Measurements from ENCODE around the gene SLIT3. TPM values are rescaled to one million over a fixed set of nuclear protein-coding genes. Genes with fewer than 3 reads are reported as not detected.

SLIT3 gene
- total RNA-seq, 6 experiments from 2014 or later, result 0.31 to 1.2 (median 0.65) TPM

DNA sequence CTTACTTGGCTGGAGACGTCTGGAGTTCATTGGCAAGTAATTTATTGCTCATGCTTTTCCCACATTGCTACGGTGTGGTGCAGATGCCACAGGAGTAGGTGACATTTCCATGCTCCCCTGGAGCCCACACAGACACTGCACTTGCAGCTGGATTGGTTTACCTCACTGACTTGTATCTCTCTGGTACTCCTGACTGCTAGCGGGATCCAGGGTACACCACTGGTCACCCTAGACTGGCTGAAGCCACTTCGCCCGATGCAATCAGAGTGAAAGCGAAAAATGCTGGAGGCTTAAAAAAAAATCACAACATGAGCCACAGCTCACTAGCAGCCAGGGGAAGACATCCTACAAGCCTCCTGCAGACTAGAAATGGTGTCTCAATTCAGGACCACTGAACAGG, 32.6 kb upstream of the SLIT3 start:
- WGBS (ENCODE audit: insufficient coverage, low coverage, low lambda C conversion rate, missing lambda C conversion rate), result 59% methylated on average over 6 of the region's 6 CpGs
- DNase-seq, result no peak
- TF ChIP-seq, protein P1, sequence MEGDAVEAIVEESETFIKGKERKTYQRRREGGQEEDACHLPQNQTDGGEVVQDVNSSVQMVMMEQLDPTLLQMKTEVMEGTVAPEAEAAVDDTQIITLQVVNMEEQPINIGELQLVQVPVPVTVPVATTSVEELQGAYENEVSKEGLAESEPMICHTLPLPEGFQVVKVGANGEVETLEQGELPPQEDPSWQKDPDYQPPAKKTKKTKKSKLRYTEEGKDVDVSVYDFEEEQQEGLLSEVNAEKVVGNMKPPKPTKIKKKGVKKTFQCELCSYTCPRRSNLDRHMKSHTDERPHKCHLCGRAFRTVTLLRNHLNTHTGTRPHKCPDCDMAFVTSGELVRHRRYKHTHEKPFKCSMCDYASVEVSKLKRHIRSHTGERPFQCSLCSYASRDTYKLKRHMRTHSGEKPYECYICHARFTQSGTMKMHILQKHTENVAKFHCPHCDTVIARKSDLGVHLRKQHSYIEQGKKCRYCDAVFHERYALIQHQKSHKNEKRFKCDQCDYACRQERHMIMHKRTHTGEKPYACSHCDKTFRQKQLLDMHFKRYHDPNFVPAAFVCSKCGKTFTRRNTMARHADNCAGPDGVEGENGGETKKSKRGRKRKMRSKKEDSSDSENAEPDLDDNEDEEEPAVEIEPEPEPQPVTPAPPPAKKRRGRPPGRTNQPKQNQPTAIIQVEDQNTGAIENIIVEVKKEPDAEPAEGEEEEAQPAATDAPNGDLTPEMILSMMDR (IDR thresholded peaks at IDR 0.05), result no peak
- no peak for TF ChIP-seq POLR2A (IDR thresholded peaks at IDR 0.05)

DNA sequence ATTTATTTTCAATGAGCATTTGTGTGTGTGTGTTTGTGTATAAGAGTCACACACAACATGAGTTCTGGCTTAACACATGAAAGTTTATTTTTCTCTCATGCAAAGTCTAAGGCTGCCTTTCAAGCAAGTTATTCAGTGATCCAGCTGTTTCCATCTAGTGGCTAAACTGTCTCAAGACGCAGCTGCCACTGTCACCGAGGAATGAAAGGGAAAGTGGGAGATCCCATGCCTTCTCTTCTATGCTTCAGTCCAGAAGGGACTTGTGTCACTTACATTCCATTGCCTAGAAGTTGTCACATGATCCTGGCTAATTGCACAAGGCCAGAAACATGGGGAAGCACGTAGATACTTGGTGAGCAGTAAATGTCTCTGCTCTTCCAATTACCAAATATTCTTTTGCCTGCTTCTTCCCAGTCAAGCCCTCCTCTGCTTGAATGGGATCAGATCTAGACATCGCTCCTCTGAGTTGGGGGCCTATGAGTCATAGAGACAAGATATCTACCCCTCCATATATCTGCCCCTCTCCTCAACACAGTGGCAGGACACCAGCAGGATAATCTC, 30.4 kb upstream of the SLIT3 start:
- Histone ChIP-seq H3K36me3 (no peaks in the 10 kb centered on the region), H3K27ac (no peak overlapping the region), H3K27me3 (no peaks in the 10 kb centered on the region), H3K4me1 (no peaks in the 10 kb centered on the region), H3K4me3 (no peak overlapping the region), H3K9me3 (no peaks in the 10 kb centered on the region)
- intact Hi-C loops (cut with DNase I), result no loop called here
- TF ChIP-seq, protein P1 (IDR thresholded peaks at IDR 0.05), result no peak
- no peak for TF ChIP-seq POLR2A (IDR thresholded peaks at IDR 0.05)
- ATAC-seq (no peak), DNase-seq (no peak)
- WGBS (ENCODE audit: insufficient coverage, low coverage, low lambda C conversion rate, missing lambda C conversion rate), result 38% methylated on average over 4 of the region's 4 CpGs

More for the DNA sequence above, 32.6 kb upstream of the SLIT3 start:
- Histone ChIP-seq H3K27ac (no peak overlapping the region), H3K9me3 (no peaks in the 10 kb centered on the region), H3K4me3 (no peak overlapping the region), H3K36me3 (no peaks in the 10 kb centered on the region), H3K4me1 (no peaks in the 10 kb centered on the region), H3K27me3 (no peaks in the 10 kb centered on the region)
- no peak for ATAC-seq
- intact Hi-C loops (cut with DNase I), result no loop called here

DNA sequence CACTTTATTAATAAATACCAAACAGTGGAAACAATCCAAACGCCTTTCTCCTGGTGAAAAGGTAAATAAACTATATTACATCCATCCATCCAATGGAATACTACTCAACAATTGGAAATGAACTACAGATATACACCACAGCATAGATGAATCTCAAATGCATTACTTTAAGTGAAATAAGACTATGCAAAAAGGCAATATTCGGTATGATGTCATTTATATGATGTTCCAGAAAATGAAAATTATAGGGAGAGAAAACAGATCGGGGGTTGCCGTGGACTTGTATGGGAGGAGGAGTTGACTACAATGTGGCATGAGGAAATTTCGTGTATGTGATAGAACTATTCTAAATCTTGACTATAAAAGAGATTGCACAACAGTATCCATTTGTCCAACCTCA, 27.5 kb upstream of the SLIT3 start:
- TF ChIP-seq, protein P1 (IDR thresholded peaks at IDR 0.05), result no peak
- no peak for TF ChIP-seq POLR2A (IDR thresholded peaks at IDR 0.05)
- Histone ChIP-seq H3K4me1 (no peaks in the 10 kb centered on the region), H3K9me3 (no peaks in the 10 kb centered on the region), H3K27ac (no peak overlapping the region), H3K27me3 (no peaks in the 10 kb centered on the region), H3K36me3 (no peaks in the 10 kb centered on the region), H3K4me3 (no peak overlapping the region)
- intact Hi-C loops (cut with DNase I), result no loop called here
- DNase-seq (no peak), ATAC-seq (no peak)
- 57% methylated on average over 5 of the region's 5 CpGs for WGBS (ENCODE audit: insufficient coverage, low coverage, low lambda C conversion rate, missing lambda C conversion rate)

DNA sequence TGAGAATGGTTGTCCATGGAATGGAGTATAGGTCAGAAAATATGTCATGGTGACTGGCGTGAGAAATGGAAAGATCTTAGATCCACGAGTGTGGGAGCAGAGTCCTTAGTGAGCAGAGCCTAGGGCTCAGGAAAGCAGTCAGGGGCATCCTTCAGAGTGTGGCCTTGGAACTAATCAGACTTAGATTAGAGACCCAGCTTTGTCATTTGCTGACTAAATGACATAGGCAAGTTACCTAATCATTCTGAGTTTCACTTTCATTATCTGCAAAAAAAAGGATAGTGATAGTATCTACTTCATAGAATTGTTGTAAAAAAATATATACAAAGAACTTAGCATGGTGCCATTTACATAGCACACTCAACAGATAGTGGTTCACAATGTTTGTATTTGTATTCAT, 24.3 kb upstream of the SLIT3 start:
- Histone ChIP-seq H3K4me3 (no peak overlapping the region), H3K9me3 (no peaks in the 10 kb centered on the region), H3K36me3 (no peaks in the 10 kb centered on the region), H3K27me3 (no peaks in the 10 kb centered on the region), H3K4me1 (no peaks in the 10 kb centered on the region), H3K27ac (no peak overlapping the region)
- DNase-seq, result no peak
- no peak for ATAC-seq
- TF ChIP-seq, protein P1 (IDR thresholded peaks at IDR 0.05), result no peak
- TF ChIP-seq POLR2A (IDR thresholded peaks at IDR 0.05), result no peak
- intact Hi-C loops (cut with DNase I), result no loop called here
- WGBS (ENCODE audit: insufficient coverage, low coverage, low lambda C conversion rate, missing lambda C conversion rate), result 29% methylated on average over 1 of the region's 2 CpGs

DNA sequence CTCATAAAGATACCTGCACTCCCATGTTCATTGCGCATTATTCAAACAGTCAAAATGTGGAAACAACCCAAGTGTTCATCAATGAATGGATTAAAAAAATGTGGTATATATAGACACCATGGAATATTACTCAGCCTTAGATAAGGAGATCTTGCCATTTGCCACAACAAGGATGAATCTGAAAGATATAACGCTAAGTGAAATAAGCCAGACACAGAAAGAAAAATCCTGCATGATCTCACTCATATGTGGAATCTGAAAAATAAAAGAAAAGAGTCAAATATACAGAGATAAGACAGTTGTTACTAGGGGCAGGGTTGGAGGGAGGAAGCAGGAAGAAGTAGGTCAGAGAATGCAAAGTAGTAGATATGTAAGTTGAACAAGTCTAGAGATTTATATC, 17.6 kb upstream of the SLIT3 start:
- intact Hi-C loops (cut with DNase I), result no loop called here
- TF ChIP-seq, protein P1 (IDR thresholded peaks at IDR 0.05), result no peak
- no peak for TF ChIP-seq POLR2A (IDR thresholded peaks at IDR 0.05)
- Histone ChIP-seq H3K4me1 (no peaks in the 10 kb centered on the region), H3K36me3 (no peaks in the 10 kb centered on the region), H3K27ac (no peak overlapping the region), H3K4me3 (no peak overlapping the region), H3K27me3 (peaks cover 0 to 6% of the 10 kb centered on the region in 2 donors), H3K9me3 (no peaks in the 10 kb centered on the region)
- no peak for DNase-seq
- 69% methylated on average over 2 of the region's 2 CpGs for WGBS (ENCODE audit: insufficient coverage, low coverage, low lambda C conversion rate, missing lambda C conversion rate)
- no peak for ATAC-seq

All from right lobe of liver (tissue), 6 donors.